Uterus (tissue), 2 donors: Measurements from ENCODE around the gene GHITM.

Source experiments
- CTCF ChIP-seq, 4 experiments: fragments of 200-600 bp in 2 of 4; fragments of 450-650 bp in 2 of 4; sonication (generic) in 2 of 4; IDR thresholded peaks; one replicate each; pipeline ENCODE4 v1.5.1; 2016 to 2019; ENCODE audit warnings: antibody characterized with exemption in 4 of 4, mild to moderate bottlenecking in 2 of 4, moderate library complexity in 1 of 4
- POLR2A ChIP-seq, 2 donors: fragments of 450-650 bp; IDR thresholded peaks; one replicate each; pipeline ENCODE4 v1.6.1; 2016; ENCODE audit warnings: antibody characterized with exemption in 2 of 2, mild to moderate bottlenecking in 1 of 2, moderate library complexity in 1 of 2

GRCh38 chr10:84191106-84191505 lies 51.8 kb downstream of the GHITM start:
- TF ChIP-seq CTCF (IDR thresholded peaks at IDR 0.05): no peak
- TF ChIP-seq POLR2A (IDR thresholded peaks at IDR 0.05): no peak
